NCI-H524 treated with DMSO at 0.1 percent for 48 hours (cell line): Measurements from ENCODE around the gene IRF7.

Experiments used
- DNase-seq: peaks from one replicate; lab custom pipeline; 2025; lab: John Stamatoyannopoulos, UW

Gene IRF7

DNA sequence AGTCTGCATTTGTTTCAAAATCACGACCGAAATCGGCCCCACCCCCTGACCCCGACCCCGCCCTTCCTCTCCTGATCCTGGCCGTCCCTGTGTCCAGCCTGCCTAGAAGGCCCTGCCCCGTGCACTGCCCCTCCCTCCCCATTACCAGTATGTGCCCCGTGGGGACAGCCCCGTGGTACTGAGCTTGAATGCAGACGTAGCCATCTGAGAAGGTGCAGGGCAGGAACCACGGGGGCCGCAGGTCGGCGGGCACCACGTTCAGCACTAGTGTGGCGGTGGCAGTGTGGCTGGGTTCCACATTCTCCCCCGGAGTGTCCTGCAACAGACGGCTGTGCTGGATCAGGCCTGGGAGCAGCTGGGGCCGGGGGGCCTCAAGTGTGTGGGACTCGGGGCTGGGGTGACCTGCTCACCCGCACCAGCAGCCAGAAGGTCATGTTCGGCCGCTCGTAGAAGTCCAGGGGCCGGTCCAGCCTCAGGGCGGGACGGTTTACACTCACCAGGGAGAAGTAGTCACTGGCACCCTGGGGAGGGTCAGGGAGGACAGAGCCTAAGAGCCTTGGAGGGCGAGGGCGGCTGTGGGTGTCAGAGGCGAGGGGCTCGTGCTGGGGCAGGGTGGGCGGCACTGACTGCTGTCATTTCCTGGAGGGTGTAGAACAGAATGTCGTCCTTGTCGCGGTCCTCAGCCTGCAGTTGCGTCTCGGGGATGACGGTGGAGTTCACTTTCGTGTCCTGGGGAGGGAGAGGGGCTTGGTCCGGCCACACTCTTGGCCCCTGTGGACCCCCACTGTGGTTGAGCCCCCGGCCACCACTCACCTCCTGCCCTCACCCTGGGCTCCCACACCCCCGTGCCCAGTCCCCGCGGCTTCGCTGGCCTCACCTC, 5.4 kb upstream of the IRF7 start:
- DNase-seq: no peak

GRCh38 chr11:620201-620600, 4.5 kb upstream of the IRF7 start:
- no peak for DNase-seq

DNA sequence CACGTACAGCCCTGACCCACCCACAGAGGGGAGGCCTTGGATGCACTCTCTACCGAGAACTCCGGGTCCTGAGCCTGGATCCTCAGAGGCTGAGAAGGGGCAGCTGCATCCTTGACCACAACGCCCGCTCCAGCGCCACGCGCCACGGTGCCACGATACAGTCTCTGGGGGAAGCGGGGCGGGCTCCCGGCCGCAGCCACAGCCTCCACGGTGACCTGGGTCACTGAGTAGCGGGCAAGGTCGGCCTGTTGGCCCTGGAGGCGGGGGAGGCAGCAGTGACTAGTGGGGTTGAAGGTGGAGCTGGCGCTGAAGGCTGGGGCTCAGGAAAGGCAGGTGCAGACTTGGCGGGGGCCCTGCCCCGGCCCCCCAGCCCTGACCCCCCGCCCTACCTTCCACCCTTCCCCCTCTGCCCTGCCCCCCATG, 3.9 kb upstream of the IRF7 start:
- no peak for DNase-seq

DNA sequence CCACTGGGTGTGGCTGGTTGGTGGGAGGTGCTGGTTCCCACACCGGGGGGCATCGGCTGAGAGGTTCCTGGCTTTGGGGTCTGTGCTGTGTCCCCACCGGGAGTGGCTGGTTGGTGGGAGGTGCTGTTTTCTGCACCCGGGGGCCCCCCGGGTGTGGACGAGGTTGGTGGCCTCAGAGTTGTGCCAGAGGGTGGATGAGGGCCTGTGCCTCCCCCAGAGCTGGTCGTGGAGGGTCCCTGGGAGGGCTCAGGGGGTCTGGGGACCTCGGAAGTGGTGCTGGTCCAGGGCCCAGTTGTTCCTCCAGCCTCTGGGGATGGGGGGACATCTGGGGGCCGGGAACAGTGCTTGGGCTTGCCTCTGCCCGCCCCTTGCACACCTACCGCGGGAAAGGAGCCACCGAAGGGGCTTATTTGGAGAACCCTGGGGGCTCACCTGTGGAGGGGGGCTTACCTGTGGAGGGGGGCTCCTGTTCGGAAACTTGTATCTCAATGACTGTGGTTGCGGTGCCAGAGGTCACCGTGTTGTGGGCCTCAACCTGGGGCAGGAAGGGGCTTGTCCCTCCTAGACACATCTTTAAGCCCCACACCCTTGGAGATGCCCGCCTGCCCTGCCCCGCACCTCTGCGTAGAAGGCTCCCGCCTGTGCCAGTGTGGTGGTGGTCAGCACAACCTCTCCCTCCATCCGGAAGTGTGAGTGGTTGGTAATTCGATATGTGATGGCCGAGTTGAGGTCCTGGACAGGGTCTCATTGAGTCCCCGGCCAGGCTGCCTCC, 3.3 kb upstream of the IRF7 start:
- no peak for DNase-seq

GRCh38 chr11:617912-618682, 2.3 kb upstream of the IRF7 start:
- no peak for DNase-seq

- DNase-seq: no peak
Measured at GRCh38 chr11:617199-617911, 1.6 kb upstream of the IRF7 start.

- DNase-seq: no peak
Measured at GRCh38 chr11:616320-617198, 809 bp upstream of the IRF7 start.

- no peak for DNase-seq
Measured at GRCh38 chr11:614623-615503, 887 bp downstream of the IRF7 start.

DNA sequence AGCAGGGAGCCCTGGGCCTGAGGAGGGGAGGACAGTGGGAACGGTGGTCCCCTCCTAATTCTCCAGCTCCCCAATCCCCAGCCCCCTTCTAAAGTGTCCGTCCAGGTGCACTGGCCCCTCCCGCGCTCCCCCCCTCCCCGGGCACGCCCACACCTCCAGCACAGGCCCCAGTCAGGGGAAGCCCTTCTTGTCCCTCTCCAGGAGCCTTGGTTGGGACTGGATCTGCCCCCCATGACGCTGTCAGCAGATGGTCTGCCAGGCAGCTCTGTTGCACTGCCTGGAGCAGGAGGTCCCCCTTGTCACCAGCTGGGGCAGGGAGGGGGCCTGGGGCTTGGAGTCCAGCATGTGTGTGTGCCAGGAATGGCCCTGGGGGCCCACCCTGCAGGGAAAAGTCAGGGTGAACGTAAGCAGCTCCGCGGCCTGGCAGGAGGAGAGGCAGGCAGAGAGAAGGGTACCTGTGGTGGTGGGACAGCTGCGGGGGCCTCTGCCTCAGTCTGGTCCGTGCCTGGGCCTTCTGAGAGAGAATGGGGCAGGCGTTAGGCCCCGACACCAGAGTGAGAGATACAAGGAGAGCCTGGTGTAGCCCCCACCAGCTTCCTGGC, 1.6 kb downstream of the IRF7 start:
- DNase-seq: no peak

DNA sequence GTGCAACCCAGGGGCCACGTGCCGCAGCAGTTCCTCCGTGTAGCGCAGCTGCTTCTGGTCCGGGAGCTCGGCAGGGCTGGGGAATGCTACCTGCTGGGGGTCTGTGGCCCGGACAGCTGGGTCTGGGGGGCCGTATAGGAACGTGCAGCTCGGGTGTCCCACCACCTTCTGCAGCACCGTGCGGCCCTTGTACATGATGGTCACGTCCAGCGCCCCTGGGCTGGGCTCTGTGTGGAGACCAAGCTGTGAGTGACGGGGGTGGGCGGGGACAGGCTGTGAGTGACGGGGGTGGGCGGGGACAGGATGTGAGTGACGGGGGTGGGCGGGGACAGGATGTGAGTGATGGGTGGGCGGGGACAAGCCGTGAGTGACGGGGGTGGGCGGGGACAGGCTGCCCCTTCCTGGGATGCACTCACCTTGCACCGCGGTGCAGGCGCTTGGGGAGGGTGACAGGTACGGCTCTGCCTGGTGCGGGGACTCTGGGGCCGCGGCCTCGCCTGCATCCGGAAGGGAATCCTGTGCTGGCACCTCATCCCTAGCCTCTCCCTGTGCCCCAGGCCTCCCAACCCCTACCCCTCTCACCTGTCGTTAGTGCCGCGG, 2.3 kb downstream of the IRF7 start:
- DNase-seq: no peak

DNA sequence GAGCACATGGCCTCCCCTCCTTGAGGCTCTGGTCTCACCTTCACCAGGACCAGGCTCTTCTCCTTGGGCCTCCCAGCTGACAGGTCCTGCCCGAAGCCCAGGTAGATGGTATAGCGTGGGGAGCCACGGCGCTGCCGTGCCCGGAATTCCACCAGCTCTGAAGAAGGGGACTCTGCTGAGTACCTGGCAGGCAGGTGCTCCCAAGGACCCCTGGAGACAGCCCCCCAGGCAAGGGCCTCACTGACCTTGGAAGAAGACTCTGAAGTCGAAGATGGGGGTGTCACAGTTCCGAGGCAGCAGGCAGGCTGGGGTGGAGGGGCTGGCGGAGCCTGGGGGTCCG, 2.8 kb downstream of the IRF7 start:
- no peak for DNase-seq

- DNase-seq: no peak
Measured at GRCh38 chr11:612201-612960, 3.4 kb downstream of the IRF7 start.

DNA sequence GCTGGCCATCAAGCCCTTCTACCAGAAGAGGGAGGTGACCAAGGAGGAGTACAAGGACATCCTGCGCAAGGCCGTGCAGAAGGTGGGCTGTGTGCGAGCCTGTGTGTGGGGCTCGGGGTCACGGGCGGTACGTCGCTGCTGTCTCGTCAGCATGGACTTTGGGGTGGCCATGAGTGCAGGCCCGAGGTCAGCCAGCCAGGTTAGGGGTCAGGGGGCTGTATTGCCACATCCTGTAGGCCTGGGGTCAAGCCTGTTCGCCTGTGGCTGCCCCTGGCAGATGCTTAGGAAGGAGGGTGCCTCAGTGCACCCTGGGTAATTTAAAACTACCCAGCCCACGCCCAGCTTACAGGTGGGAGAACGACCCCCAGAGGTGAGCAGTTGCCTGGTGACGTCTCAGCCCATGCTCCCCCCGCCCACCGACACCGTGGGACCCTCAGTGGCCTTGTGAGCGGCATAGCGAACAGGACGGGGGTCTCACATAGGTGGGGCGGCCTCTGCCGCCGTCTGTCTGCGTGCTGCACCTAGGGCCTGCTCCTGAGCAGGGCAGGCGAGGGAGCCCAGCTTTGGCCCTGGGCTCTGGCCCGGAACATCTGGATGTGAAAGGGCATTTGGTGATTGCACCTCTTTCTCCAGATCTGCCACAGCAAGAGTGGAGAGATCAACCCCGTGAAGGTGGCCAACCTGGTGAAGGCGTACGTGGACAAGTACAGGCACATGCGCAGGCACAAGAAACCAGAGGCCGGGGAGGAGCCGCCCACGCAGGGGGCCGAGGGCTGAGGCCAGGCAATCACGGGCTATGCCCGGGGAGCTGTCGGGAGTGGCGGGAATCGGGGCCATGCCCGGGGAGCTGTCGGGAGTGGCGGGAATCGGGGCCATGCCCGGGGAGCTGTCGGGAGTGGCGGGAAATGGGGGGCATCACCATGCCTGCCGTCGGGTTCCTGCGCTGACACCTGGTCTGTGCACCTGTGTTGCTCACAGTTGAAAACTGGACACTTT, 4.5 kb downstream of the IRF7 start:
- DNase-seq: no peak

DNA sequence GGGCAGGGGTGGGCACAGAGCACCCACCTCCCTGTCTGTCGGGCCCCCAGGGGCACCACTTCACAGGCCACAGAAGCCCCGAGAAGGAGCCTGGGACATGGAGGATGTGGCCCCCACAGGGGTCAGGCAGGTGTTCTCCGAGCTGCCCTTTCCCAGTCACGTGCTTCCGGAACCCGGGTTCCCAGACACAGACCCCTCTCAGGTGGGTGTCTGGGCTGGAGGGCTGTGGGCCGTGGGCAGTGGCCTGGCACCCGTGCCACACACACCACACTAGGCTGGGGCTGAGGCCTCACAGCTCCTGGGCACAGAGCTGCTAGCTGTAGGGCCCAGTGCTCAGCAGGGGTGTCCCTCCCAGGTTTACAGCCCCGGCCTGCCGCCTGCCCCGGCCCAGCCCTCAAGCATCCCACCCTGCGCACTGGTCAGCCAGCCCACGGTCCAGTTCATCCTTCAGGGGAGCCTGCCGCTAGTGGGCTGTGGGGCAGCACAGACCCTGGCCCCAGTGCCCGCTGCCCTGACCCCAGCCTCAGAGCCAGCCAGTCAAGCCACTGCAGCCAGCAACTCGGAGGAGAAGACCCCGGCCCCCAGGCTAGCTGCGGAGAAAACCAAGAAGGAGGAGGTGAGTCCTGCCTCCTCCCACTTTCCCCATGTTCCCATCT, 5.5 kb downstream of the IRF7 start:
- no peak for DNase-seq

GRCh38 chr11:609341-609811, 6.4 kb downstream of the IRF7 start:
- no peak for DNase-seq

DNA sequence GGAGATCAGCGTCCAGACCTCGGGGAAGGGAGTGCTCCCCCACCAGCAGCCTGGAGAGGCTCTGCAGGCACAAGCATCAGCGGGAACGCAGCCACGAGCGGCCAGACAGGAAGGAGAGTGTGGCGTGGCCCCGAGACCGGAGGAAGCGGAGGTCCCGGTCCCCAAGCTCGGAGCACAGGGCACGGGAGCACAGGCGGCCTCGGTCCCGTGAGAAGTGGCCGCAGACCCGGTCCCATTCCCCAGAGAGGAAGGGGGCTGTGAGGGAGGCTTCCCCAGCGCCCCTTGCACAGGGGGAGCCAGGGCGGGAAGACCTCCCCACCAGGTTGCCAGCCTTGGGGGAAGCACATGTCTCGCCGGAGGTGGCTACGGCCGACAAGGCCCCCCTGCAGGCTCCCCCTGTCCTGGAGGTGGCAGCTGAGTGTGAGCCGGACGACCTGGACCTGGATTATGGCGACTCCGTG, 6.9 kb downstream of the IRF7 start:
- no peak for DNase-seq
